B cell (primary cell): ENCODE results near the gene GCNT2. TPM values are rescaled to one million over a fixed set of nuclear protein-coding genes. Genes with fewer than 3 reads are reported as not detected.
"Not testable (repeated sequence)": the region's sequence is repeated elsewhere in the genome, so short reads cannot be mapped to it uniquely, and the experiment has no call there.

Experiments
- ATAC-seq: fragments of 200-7000 bp; cut with Tn5 transposase; one replicate; pipeline ENCODE4 v1.10.0; 2021; ENCODE audit warnings: low read depth, mild to moderate bottlenecking, moderate number of reproducible peaks, moderate library complexity
- CTCF ChIA-PET: fragments of 350-600 bp; sonication (Branson Sonifier 250); formaldehyde crosslinking; loops from one replicate; lab custom pipeline; 2021; ENCODE audit warnings: antibody characterized with exemption, inconsistent platforms; lab: Charles Lee
- POLR2A ChIA-PET: fragments of 350-600 bp; sonication (Branson Sonifier 250); formaldehyde crosslinking; loops from one replicate; lab custom pipeline; 2021; ENCODE audit warnings: antibody characterized with exemption; lab: Charles Lee
- DNase-seq: peaks from one replicate; pipeline ENCODE4 v3.0.0; 2013
- H2AFZ ChIP-seq: 2 replicates; pipeline ENCODE4 v1.6.1; 2012; ENCODE audit warnings: mild to moderate bottlenecking, low read depth, low read length; ENCODE audit not compliant: insufficient read depth, poor library complexity, severe bottlenecking
- H3K27ac ChIP-seq, 2 donors: 1 replicate in 1 of 2; 2 replicates in 1 of 2; pipeline ENCODE4 v1.5.1; 2012 to 2013; ENCODE audit warnings: low read length in 2 of 2, mild to moderate bottlenecking in 2 of 2, moderate library complexity in 1 of 2
- H3K27me3 ChIP-seq, 4 experiments: fragments of 200-600 bp in 1 of 4; sonication (generic) in 1 of 4; replicated peaks in 1 of 4; 1 replicate in 2 of 4; 2 replicates in 2 of 4; pipeline versions ENCODE4 v1.6.1 to v1.7.0; 2013 to 2016; ENCODE audit warnings: low read length in 3 of 4, mild to moderate bottlenecking in 2 of 4, mixed read lengths in 1 of 4, moderate library complexity in 1 of 4; ENCODE audit not compliant: insufficient read depth in 4 of 4, control insufficient read depth in 3 of 4; ENCODE audit errors: control extremely low read depth in 1 of 4
- H3K36me3 ChIP-seq, 2 experiments: replicated peaks in 1 of 2; 1 replicate in 1 of 2; 2 replicates in 1 of 2; pipeline versions ENCODE4 v1.6.1 to v1.7.1; 2013; ENCODE audit warnings: low read length in 1 of 2; ENCODE audit not compliant: insufficient read depth in 2 of 2, control insufficient read depth in 1 of 2; ENCODE audit errors: control extremely low read depth in 1 of 2, extremely low read depth in 1 of 2
- H3K4me1 ChIP-seq, 2 donors: fragments of 200-600 bp in 1 of 2; sonication (generic) in 1 of 2; 1 replicate in 1 of 2; 2 replicates in 1 of 2; pipeline versions ENCODE4 v1.5.1 to v1.6.1; 2013 to 2017; ENCODE audit warnings: low read length in 2 of 2; ENCODE audit not compliant: control insufficient read depth in 2 of 2, insufficient read depth in 2 of 2
- H3K4me2 ChIP-seq: replicated peaks from 2 replicates; pipeline ENCODE3; 2012; ENCODE audit warnings: mild to moderate bottlenecking, low read depth, low read length; ENCODE audit not compliant: poor library complexity, severe bottlenecking
- H3K4me3 ChIP-seq, 5 experiments: fragments of 200-600 bp in 1 of 5; sonication (generic) in 1 of 5; 1 replicate in 3 of 5; 2 replicates in 2 of 5; pipeline versions ENCODE4 v1.5.1 to v1.7.0; 2011 to 2016; ENCODE audit warnings: low read length in 4 of 5, mild to moderate bottlenecking in 4 of 5, low read depth in 2 of 5, control low read depth in 1 of 5, moderate library complexity in 1 of 5; ENCODE audit not compliant: insufficient read depth in 1 of 5; ENCODE audit errors: control extremely low read depth in 1 of 5, extremely low read depth in 1 of 5
- H3K79me2 ChIP-seq: fragments of 200-600 bp; sonication (generic); one replicate; pipeline ENCODE4 v1.6.0; 2016; ENCODE audit warnings: low read length; ENCODE audit not compliant: control insufficient read depth, insufficient read depth
- H3K9ac ChIP-seq: fragments of 200-600 bp; sonication (generic); 2 replicates; pipeline ENCODE4 v1.6.1; 2017; ENCODE audit warnings: mild to moderate bottlenecking, low read length, moderate library complexity
- H3K9me3 ChIP-seq, 3 donors: one replicate each; pipeline versions ENCODE4 v1.6.1 to v1.7.1; 2013; ENCODE audit warnings: low read length in 2 of 3; ENCODE audit not compliant: control insufficient read depth in 2 of 3, insufficient read depth in 1 of 3; ENCODE audit errors: control extremely low read depth in 1 of 3
- H4K20me1 ChIP-seq: 2 replicates; pipeline ENCODE4 v1.6.0; 2012; ENCODE audit warnings: mild to moderate bottlenecking, low read length; ENCODE audit not compliant: insufficient read depth, control insufficient read depth, poor library complexity, severe bottlenecking
- H3K27ac Mint-ChIP-seq: one replicate; pipeline ENCODE4 v1.8.0; 2021; ENCODE audit warnings: mixed read lengths
- H3K27me3 Mint-ChIP-seq: one replicate; pipeline ENCODE4 v1.8.0; 2021; ENCODE audit warnings: mixed read lengths
- H3K4me1 Mint-ChIP-seq: one replicate; pipeline ENCODE4 v1.8.0; 2021; ENCODE audit warnings: mixed read lengths
- H3K4me3 Mint-ChIP-seq: one replicate; pipeline ENCODE4 v1.8.0; 2021; ENCODE audit warnings: mixed read lengths
- H3K9me3 Mint-ChIP-seq: one replicate; pipeline ENCODE4 v1.8.0; 2022; ENCODE audit warnings: mixed read lengths; ENCODE audit not compliant: insufficient read depth
- CTCF ChIP-seq: fragments of 200-600 bp; IDR thresholded peaks from one replicate; pipeline ENCODE4 v1.8.0; 2022; ENCODE audit warnings: antibody characterized with exemption, mild to moderate bottlenecking
- EZH2 ChIP-seq: IDR thresholded peaks from 2 replicates; pipeline ENCODE4 v1.6.1; 2012; ENCODE audit warnings: borderline replicate concordance, low read depth, mild to moderate bottlenecking, moderate library complexity, low read length; ENCODE audit not compliant: insufficient read depth, poor library complexity, severe bottlenecking
- WGBS: methylation state at CpG from one replicate; pipeline ENCODE4 v1.1.5; 2013; ENCODE audit warnings: missing lambda C conversion rate; ENCODE audit not compliant: insufficient coverage; 5-methylcytosine and 5-hydroxymethylcytosine counted together
- intact Hi-C: fragments of 100-400 bp; cut with micrococcal nuclease; formaldehyde crosslinking; loops from one replicate; pipeline ENCODE4 v1.10.0; 2022
- polyA plus RNA-seq: library from polyadenylated mRNA; depleted of rRNA; stranded (reverse); fragments of >200 nt; gene quantifications from 2 replicates; pipeline ENCODE4 v1.2.3, GENCODE V29; 2012
- total RNA-seq, 2 donors: library from RNA; stranded (reverse); fragments of 120-200 nt in 1 of 2; gene quantifications; 1 replicate in 1 of 2; 2 replicates in 1 of 2; pipeline versions ENCODE4 v1.2.3 to v1.2.4, GENCODE V29; 2013 to 2022

GCNT2 gene
- total and polyA plus RNA-seq, 2 donors (not counting 1 experiment from before 2014, with no cell fraction given), result 6.8 to 32.1 TPM

DNA sequence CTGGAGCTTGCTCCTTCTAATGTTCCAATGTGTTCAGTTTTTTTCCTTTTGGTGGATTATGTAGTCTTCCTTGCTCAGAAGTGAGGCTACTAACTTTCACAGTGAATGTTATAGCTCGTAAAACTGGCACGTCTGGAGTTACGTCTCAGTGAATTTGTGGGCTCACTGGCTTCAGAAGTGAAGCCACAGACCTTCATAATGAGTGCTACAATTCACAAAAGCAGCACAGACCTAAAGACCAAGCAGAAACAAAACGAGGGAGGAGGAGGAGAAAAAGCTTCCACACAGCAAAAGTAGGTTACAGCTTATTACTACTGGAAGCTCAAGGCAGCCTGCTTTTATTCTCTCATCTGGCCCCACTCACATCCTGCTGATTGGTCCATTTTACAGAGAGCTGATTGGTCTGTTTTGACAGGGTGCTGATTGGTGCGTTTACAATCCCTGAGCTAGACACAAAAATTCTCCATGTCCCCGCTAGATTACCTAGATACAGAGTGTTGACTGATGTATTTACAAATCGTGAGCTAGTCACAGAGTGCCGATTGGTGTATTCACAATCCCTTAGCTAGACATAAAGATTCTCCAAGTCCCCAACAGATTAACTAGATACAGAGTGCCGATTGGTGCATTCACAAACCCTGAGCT, 34.1 kb upstream of the GCNT2 start:
- H3K4me1 ChIP-seq, POLR2A ChIA-PET, H2AFZ ChIP-seq, H3K27ac Mint-ChIP-seq, H3K27me3 ChIP-seq, H3K79me2 ChIP-seq, H3K4me2 ChIP-seq, H3K27ac ChIP-seq, H3K4me3 ChIP-seq, H3K4me1 Mint-ChIP-seq, ATAC-seq, H3K4me3 Mint-ChIP-seq, intact Hi-C loops, H3K9me3 ChIP-seq, DNase-seq, H3K9ac ChIP-seq, H3K36me3 ChIP-seq, H4K20me1 ChIP-seq, H3K9me3 Mint-ChIP-seq: not testable (repeated sequence)
- 80% methylated on average over 2 of the region's 9 CpGs for WGBS
- CTCF ChIA-PET, result interaction anchor here (0.6 to 1.5 kb wide), 5 partner anchors 8 to 315 kb away, joined by 3 read pairs; no protein-coding TSS in a partner anchor
- peaks cover 15% of the 10 kb centered on the region for H3K27me3 Mint-ChIP-seq

DNA sequence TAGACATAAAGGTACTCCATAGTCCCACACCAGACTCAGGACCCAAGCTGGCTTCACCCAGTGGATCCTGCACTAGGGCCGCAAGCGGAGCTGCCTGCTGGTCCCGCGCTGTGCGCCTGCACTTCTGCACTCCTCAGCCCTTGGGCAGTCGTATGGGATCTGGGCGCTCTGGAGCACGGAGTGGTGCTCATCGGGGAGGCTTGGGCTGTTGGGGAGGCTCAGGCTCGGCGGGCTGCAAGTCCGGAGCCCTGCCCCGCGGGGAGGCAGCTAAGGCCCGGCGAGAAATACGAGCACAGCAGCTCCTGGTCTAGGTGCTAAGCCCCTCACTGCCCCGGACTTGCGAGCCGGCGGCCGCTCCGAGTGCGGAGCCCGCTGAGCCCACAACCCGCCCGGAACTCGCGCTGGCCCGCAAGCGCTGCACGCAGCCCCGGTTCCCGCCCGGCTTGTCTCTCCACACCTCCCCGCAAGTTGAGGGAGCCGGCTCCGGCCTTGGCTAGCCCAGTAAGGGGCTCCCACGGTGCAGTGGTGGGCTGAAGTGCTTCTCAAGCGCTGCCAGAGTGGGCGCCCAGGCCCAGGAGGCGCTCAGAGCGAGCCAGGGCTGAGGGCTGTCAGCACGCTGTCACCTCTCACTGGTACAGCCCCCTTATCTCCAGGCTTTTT, 33.4 kb upstream of the GCNT2 start:
- Histone ChIP-seq H2AFZ (no peak overlapping the region), H3K4me2 (no peak overlapping the region), H3K79me2 (no peaks in the 10 kb centered on the region), H3K27me3 (no peaks in the 10 kb centered on the region), H3K36me3 (no peaks in the 10 kb centered on the region), H4K20me1 (no peaks in the 10 kb centered on the region), H3K4me1 (no peaks in the 10 kb centered on the region), H3K9ac (no peak overlapping the region), H3K4me3 (no peak overlapping the region), H3K27ac (no peak overlapping the region), H3K9me3 (peaks cover 0 to 6% (median 1%) of the 10 kb centered on the region in 3 donors)
- ATAC-seq (no peak), DNase-seq (no peak)
- ChIA-PET POLR2A (no interaction called here), CTCF (interaction anchor here (1.5 kb wide), 1 partner anchor 10 kb away, joined by 3 read pairs; no protein-coding TSS in a partner anchor)
- no peaks in the 10 kb centered on the region for H3K4me1 Mint-ChIP-seq
- TF ChIP-seq CTCF (no peak), EZH2 (no peak)
- H3K9me3 Mint-ChIP-seq, result peaks cover 2% of the 10 kb centered on the region
- intact Hi-C loops, result no loop called here
- 83% methylated on average over 44 of the region's 44 CpGs for WGBS
- peaks cover 15% of the 10 kb centered on the region for H3K27me3 Mint-ChIP-seq
- H3K27ac Mint-ChIP-seq, result no peak overlapping the region
- no peak overlapping the region for H3K4me3 Mint-ChIP-seq
